Right lobe of liver (tissue), 4 donors: Measurements from ENCODE around the gene PHACTR2.

Source experiments
- CTCF ChIP-seq, 4 donors: fragments of 200-600 bp in 3 of 4; fragments of 450-650 bp in 1 of 4; IDR thresholded peaks; one replicate each; pipeline versions ENCODE4 v1.5.1 to v1.8.0; 2016 to 2022; ENCODE audit warnings: antibody characterized with exemption in 4 of 4, mild to moderate bottlenecking in 2 of 4
- POLR2A ChIP-seq: fragments of 450-650 bp; IDR thresholded peaks from one replicate; pipeline ENCODE4 v1.6.1; 2017; ENCODE audit warnings: antibody characterized with exemption, mild to moderate bottlenecking
- donor health status: DM: no; HTN: no; CAD: no.
- donor health status: DM: no; HTN: no; CAD: no.
- donor health status: DM: no; HTN: yes; CAD: no.

GRCh38 chr6:143836150-143836549 lies 158.4 kb downstream of the PHACTR2 start:
- TF ChIP-seq CTCF (IDR thresholded peaks at IDR 0.05) (no peak), POLR2A (no peak)
